ENCODE results near the gene MBLAC1. TPM values are rescaled to one million over a fixed set of nuclear protein-coding genes. Genes with fewer than 3 reads are reported as not detected.

Gene MBLAC1
- polyA plus RNA-seq, 5 donors = 1.1 to 2.5 (median 1.3) TPM

DNA sequence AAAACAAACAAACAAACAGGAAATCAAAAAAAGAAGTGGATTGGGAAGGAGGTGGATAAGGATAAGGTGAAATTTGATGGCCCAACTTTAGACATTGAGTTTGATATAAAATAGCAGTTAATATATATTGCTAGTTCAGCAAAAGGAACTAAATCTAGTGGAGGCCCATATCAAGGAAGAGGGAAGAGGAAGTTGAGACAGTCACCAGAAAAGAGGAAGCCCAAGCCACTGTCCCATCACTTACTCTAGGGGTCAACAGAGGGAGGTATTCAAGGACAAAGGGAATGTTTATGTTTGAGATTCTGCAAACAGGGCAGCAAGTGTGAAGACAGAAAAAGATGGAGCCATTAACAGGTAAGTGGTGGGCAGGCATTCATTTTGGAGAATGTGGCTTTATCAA, 25.6 kb downstream of the MBLAC1 start:
- no peak for DNase-seq

DNA sequence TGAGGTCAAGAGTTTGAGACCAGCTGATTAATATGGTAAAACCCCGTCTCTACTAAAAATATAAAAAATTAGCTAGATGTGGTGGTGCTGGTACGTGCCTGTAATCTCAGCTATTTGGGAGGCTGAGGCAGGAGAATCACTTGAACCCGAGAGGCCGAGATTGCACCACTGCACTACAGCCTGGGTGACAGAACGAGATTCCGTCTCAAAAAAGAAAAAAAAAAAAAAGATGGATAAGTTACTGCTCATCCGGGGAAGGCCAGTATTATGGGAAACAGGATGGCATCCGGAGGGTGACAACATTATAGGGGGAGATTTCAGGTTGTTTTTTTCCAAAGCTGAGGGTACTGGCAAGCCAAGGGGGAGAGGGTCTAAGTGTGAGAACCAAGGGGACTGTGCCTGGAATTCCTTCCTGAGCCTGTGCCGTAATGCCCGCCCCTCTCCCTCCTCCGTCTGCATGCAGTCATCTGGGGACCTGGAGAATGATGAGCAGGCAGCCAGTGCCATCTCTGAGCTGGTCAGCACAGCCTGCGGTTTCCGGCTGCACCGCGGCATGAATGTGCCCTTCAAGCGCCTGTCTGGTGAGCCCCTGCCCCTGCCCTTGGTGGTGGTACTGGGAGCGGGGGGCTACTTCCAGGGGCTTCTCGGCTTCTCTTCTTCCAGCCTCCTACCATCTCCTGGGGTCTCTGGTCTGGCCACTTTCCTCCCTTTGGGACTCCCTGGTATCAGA, 26.3 kb downstream of the MBLAC1 start:
- no peak for DNase-seq

DNA sequence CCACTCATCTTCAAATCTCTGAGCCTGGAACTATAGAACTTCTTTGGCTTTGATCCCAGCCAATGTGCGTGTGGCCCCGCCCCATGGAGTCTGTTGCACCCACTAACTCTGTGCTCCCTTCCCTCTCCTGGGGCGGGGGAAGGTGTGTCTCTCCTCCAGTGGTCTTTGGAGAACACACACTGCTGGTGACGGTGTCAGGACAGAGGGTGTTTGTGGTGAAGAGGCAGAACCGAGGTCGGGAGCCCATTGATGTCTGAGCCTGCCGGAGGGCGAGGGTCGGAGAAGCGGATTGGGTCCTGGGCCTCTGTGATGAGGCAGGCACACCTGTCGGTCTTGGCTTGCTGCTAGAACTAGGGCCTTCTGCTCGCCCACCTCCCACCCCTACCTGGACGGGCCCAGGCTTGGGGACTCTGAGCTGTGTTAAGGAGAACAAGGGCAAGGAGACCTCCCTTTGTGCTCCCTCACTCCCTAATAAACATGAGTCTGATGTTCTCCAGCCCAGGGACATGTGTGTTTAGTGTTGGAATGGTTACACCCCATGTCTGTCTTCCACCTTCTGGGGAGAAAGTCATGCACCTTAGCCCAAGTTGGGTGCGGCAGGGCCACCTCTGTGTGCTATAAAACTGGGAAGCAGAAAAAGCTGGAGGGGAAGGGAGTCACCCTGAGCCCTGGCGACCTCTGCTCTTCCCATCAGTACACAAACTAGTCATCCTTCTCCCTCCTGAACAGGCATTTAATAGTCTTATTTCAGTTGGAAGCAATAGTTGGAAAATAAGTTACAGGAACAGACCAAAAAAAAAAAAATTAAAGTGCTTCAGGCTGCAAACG, 27.2 kb downstream of the MBLAC1 start:
- no peak for DNase-seq

DNA sequence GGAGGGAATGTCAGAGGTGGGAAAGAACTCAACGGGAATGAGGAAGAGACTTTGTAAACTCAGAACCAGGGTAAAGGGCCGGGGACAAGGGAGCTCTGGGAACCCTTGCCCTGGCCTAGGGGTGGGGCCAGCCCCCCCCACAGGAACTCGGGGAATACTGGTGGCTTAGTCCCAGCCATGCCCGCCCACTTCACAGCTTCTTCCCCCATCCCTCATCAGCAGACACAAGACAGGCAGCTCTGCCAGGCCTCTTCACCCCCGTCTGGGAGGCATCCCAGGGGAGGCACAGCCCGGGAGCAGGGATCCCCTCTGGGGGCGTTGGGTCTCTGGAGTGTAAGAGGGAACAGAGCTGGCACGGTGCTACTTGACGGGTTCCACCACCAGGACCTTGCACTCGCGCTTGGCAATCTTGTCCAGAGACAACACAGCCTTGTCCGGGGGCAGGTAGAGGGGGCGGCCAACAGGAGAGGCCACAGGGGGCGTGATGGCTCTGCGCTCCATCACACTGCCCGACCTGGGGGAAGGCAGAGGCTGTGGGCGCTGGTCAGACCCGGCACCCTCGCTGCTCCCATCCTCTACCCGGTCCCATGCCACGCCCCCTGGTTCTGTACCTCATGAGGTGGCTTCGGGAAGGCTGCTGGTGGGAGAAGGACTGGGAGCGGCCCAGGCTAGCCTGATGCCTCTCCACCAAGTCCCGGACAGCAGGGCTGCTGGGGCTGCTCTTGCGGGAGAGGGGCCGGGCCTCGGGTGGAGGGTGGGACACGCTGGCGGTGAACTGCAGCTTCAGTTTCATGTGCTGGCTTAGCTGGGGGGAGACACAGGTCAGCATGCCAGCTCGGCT, 28.1 kb downstream of the MBLAC1 start:
- no peak for DNase-seq

DNA sequence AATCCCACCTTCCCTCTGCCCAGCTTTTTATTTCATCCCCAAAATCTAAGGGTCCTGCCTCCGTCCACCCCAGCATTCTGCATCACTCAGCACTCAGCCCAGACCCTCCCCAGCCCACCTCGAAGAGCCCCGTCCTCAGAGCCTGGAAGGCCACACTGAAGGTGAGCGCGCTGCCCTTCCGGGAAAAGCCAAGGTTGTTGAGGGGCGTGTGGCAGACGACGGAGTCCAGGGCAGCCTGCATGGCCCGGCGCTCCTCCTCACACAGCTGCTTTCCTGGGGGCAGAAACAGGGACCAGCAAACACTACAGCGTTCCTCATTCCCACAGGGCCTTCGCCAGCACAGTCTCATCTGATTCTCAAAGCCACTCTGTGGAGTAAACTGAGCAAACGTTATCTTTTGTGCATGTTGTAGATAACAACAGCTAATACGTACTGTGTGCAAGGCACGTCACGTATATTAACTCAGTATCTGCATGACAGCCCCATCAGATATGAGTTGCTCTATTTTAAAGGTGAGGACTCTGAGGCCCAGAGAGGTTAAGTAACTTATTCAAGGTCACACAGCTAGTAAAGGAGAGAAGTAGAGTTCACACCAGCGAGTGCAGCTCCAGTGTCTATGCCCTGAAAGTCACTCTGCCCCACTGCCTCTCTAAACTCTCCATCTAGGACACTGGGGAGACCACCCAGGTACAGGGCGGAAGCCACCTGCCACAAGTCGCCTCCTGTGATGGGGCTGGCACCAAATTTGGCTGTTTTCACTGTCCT, 29.0 kb downstream of the MBLAC1 start:
- no peak for DNase-seq

DNA sequence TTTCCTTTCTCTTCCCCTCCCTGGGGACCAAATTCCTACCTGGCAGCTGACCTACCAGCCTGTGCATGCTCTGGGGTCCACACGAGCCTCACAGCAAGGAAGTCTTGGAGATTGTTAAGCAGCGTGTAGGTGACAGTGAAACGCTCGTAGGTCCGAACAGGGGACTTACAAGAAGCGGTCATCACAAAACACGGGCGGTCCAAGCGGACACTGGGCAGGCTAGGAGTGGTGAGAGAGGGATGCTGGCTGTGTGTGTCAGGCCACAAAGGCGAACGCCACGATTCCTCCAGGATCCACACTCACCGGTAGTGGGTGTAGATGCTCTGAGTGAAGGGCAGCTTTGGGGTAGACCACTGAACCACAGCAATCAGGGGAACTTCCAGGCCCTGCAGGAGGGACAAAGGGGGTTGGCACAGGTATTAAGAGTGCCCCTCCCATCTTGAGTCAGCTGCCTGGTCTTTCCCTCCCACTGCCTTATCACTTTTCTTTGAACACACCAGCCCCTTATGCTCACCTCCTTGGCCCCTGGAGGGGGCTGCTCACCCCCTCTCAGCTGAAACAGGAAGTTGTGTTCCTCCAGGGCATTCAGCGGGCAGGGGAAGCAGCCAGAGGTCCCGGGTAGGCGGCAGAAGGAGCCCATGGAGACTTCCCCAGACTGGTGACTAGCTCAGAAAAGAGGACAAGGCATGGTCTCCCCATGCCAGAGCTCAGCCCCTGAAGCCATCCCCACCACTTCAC, 29.7 kb downstream of the MBLAC1 start:
- DNase-seq = no peak

DNA sequence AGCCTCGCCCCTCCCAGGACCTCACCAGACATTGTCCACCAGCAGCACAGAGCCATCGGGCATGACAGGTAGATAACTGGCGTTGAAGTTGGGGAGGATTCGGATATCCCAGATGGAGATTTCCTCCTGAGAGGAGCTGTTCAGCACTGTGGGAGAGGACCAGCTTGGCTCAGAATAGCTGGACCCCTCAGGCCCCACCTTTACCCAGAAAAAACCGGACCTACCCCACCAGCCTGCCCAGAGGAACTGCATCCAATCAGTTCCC, 30.2 kb downstream of the MBLAC1 start:
- DNase-seq = no peak

DNA sequence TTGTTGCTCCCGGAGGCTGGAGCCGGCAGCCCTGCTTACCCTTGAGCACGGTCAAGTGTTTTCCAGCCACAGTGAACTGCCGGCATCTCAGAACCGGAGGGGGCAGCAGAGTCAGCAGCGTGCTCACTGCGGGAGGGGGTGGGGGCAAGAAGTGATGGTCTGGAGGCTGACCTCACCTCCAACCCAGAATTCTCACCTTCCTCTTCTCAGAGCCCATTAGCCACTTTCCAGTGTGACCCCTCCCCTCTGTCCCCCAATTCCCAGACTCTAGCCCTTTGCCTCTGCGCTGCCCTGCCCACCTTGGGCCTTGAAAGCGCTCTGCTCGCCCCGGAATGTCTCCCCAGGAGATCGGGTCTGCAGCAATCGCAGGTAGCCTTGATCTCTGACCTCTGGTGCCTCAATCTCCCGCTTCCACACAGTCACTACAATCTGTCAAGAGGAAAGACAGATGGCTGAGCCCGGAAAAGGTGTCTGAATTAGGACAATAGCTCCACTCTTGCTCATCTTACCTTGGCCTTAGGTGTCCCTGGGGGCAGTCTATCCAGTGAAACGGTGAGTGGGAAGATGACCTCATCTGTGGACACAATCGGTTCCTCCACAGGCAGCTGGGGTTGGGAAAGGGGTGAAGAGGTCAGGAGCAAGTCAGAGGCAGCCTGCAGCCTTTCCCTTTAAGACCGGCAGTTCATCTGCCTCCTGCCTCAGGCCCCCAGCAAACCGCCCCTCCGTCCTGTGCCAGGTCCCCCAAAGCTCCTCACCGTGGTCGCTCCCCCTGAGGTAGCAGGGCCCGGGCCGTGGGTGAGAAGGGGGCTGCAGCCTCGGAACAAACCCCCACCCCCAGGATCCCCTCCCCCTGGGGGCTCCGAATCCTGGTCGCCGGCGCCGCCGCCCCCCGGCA, 30.8 kb downstream of the MBLAC1 start:
- no peak for DNase-seq

DNA sequence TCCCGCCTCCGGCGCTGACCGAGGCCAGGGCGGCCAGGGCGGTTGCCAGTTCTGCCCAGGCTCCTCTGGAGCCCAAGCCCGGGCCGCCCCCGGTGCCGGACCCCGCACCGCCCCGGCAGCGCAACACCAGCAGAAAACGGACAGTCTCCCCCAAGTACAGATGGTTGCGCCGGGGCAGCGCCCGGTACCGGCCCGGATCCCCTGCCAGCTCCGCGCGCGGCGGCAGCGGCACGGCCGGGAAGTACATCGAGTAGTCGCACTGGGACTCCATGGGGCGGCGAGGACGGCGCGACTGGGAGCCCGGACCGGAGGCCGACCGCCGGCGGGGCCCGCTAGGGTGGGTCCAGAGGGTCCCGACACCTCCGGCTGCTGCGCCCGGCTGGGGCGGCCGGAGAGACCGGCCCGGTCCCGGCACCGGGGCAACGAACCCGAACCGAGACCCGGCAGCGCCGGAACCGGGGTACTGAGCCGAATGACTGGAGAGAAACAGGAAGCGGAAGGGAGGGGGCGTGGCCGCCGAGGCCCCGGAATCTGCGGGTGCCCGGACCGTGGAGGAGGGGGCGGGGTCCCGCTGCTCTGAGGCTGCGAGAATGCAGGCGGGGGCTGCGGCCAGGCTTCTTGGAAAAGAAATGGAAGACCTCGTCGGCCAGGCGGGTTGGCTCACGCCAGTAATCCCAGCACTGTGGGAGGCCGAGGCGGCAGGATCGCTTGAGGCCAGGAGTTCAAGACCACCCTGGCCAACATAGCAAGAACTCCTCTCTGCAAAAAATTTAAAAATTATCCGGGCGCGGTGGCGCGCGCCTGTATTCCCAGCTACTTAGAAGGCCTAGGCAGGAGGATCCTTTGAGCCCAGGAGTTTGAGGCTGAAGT, 31.7 kb downstream of the MBLAC1 start, which contains the start of gene TRAPPC14:
TSS of gene TRAPPC14 (minus strand) at position 495 of the 870 bp plus-strand sequence. CDS start at position 271, 224 bp downstream.
- peak; percentile 84 to 85 for DNase-seq

DNA sequence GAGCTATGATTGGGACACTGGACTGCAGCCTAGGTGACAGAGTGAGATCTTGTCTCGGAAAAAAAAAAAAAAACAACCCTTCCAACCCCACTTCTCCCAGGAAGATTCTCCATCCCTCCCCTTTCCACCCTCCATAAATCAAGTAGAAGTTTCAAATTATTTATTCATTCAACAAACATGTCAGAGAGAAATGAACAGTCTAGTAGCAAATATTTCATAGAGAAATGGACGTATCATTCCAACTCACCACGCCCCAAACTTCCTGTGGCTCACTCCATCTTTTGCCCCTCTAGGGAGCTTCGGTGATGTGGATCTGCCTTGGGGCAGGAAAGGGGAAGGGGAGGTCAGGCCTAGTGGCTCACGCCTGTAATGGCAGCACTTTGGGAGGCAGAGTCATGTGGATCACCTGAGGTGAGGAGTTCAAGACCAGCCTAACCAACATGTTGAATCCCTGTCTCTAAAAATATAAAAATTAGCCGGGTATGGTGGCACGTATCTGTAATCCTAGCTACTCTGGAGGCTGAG, 32.4 kb downstream of the MBLAC1 start:
- DNase-seq = no peak

DNA sequence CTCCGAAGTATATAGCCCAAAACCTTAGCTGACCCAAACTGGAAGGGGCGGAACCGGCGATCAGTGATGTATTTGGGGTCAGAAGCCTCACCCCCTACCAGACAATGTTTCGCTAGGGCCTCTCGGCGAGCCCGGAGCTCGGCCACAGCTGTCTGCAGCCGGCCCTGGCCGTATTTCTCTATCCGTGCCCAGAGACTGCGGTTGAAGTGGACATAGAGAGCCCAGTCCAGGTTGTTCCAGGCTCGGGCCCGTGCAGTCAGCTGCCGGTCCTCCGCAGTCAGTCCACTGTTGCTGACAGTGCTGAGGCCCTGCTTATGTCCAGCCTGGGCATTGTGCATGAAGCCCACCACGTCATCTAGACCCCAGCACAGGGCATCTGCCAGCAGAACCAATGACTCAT, 33.3 kb downstream of the MBLAC1 start:
- DNase-seq = no peak

DNA sequence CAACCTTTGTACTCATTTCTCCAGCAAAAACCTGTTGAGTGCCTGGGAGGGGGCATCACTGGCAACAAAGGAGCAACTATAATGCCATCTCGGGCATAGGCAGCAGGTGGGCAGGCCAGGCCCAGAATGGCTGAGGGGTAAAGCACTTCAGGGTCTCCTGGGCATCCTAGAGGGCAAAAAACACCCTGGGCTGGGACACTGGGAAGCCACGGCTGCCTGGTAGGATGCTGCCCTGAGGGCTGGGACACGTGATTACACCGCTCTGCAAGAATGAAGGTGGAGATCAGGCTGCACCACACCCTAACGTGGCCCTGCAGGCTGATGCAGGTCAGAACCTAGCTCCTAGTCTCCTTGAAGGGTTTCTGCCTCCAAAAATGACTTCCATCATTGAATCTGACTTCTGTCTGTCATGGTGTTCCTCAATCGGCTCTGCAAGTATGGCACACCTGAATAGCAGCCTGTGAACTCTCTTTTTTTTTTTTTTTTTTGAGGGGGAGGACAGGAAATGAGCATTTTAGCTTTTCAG, 36.3 kb downstream of the MBLAC1 start:
- DNase-seq = no peak

DNA sequence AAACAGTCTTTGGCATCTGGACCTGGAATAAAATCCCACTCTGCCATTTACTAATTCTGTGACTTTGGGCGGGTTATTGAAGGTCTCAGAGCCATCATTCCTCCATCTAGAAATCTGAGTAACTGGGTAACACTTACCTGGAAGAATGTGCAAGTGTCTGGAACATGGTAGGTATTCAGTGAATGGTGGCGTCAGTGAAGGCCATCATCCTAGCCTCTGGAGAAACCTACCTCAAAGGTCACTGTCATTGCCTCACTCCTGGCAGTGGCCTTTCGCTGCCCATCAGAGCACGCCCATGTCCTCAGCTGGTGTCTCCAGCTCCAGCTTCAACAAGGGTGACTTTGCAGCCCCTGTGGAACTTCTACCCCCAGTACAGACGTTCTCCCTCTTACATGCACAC, 37.1 kb downstream of the MBLAC1 start:
- DNase-seq = no peak

DNA sequence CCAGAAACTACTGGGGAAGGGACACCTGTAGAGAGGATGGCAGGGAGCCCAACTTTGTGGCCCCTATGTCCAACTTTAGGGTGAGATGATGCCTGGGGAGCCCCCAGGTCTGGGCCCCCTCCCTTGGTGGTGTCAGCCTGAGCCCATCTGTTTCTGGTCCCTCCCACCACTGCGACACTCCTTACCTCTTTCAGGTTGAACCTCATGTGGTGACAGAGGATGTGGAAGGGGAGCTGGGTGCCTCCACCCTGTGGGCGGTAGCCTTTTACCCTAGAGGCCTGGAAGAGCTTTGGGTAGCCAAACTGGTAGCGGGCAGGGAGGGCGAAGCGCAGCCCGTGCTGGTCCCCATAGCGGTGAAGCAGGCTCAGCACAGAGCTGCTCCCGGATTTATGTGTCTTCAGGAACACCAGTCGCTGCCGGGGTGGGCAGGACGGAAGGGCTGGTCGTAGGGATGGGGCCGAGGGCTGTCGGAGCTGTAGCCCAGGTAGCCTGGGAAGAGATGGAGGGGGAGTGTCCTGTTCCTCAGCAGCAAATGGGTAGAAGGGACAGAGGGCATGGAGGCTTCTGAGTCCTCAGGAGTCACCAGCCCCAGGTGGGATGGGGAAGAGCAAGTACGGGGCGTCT, 39.7 kb downstream of the MBLAC1 start:
- DNase-seq = no peak

DNA sequence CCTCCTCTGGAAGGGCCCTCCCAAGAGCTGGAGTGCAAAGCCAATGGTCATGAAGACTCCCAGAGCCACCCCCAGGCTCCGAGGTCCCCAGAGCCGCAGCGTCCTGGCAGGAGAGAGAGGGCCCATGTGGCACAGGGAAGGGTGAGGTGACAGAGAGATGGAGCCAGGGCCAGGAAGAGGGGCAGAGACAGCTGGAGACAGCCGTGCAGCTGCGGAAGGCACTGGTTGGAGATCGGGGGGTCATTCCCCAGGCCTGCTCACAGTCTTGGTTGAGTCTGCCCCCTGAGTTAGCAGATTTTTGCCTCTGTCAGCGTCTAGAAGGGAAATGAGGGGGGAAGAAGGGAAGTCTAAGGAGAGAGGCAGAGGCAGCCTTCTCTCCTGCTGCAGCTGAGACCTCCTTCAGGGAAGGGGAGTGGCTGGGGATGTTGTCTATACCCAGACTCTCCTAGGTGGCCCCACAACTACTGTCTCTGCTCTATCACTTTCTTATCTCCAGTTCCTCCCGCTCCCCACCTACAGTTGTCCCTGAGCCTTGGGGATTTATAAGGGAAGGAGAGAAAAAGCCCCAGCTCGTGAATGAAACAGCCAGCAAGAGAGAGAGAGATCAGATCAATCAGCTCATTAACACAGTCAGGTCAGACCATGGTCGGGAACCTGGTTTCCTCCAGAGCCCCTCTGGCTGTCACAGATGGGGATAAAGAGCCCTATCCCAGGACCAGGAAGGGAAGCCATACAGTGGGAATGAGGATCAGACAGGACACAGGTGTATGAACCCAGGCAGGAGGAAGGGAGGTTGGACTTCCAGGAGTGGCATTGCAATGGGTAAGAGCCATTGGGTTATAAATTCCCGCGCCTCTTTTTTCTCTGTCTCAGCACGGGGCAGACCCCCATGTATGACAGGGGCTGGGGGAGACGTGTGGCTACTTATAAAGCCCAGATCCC, 40.5 kb downstream of the MBLAC1 start:
- no peak for DNase-seq

DNA sequence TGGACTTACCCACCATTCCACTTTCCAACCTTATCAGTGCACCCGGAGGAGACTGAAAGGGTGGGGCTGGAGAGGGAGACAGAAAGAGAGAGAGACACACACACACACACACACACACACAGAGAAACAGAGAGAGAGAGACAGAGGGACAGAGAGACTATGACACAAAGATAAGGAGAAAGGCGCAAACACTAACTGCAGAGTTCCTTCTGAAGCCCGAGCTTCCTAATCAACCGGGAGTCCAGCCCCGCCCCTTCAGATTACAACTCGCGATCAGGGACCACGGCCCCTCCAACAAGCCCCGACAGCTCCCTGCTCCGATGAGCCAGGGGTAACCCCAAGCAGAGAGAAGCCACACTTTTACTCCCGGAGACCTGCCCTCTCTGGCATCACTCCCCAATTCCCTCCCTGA, 41.2 kb downstream of the MBLAC1 start:
- DNase-seq = no peak
